Omental fat pad (tissue), 4 donors: ENCODE measurements around the gene SLC26A9. TPM values are rescaled to one million over a fixed set of nuclear protein-coding genes. Genes with fewer than 3 reads are reported as not detected.

Experiments used
- ATAC-seq: fragments of 150-250 bp; one replicate; pipeline ENCODE4 v1.9.1; 2016; ENCODE audit warnings: mild to moderate bottlenecking, moderate library complexity; ENCODE audit not compliant: low FRiP score
- DNase-seq: peaks from one replicate; pipeline ENCODE4 v3.0.0-alpha.2; 2019; ENCODE audit warnings: low spot score
- CTCF ChIP-seq, 3 donors: fragments of 450-650 bp; IDR thresholded peaks; one replicate each; pipeline ENCODE4 v1.5.1; 2016 to 2017; ENCODE audit warnings: antibody characterized with exemption in 3 of 3, mild to moderate bottlenecking in 3 of 3, moderate library complexity in 2 of 3
- total RNA-seq, 4 donors: library from RNA; depleted of rRNA; stranded (reverse); fragments of >200 nt; gene quantifications; one replicate each; pipeline ENCODE4 v1.1.0, GENCODE V29; 2016

SLC26A9 gene
- total RNA-seq, 4 donors from 2014 or later, result 0.24 to 0.37 TPM; not detected in 2

GRCh38 chr1:205979301-205979700, 36.0 kb upstream of the SLC26A9 start:
- ATAC-seq, result no peak
- TF ChIP-seq CTCF (IDR thresholded peaks at IDR 0.05), result no peak
- no peak for DNase-seq

GRCh38 chr1:205978676-205979075, 35.4 kb upstream of the SLC26A9 start:
- DNase-seq, result peak; percentile 8
- no peak for ATAC-seq
- TF ChIP-seq CTCF (IDR thresholded peaks at IDR 0.05), result no peak

- TF ChIP-seq CTCF (IDR thresholded peaks at IDR 0.05), result peak in 1 of 3 donors; percentile 68
- DNase-seq, result peak; percentile 30
- ATAC-seq, result no peak
Observed at GRCh38 chr1:205977402-205978014, 34.3 kb upstream of the SLC26A9 start.

- DNase-seq, result peak; percentile 12
- ATAC-seq, result no peak
- TF ChIP-seq CTCF (IDR thresholded peaks at IDR 0.05), result no peak
Observed at GRCh38 chr1:205976708-205977401, 33.6 kb upstream of the SLC26A9 start.

- ATAC-seq (no peak), DNase-seq (peak; percentile 14)
- no peak for TF ChIP-seq CTCF (IDR thresholded peaks at IDR 0.05)
Observed at GRCh38 chr1:205976036-205976435, 32.8 kb upstream of the SLC26A9 start.

GRCh38 chr1:205975387-205975998, 32.2 kb upstream of the SLC26A9 start:
- ATAC-seq, result no peak
- no peak for TF ChIP-seq CTCF (IDR thresholded peaks at IDR 0.05)
- no peak for DNase-seq
